ENCODE data around the gene UHRF1. TPM values are rescaled to one million over a fixed set of nuclear protein-coding genes. Genes with fewer than 3 reads are reported as not detected.

Gene UHRF1
- total RNA-seq, 1 donor from 2014 or later: 0.90 TPM

DNA sequence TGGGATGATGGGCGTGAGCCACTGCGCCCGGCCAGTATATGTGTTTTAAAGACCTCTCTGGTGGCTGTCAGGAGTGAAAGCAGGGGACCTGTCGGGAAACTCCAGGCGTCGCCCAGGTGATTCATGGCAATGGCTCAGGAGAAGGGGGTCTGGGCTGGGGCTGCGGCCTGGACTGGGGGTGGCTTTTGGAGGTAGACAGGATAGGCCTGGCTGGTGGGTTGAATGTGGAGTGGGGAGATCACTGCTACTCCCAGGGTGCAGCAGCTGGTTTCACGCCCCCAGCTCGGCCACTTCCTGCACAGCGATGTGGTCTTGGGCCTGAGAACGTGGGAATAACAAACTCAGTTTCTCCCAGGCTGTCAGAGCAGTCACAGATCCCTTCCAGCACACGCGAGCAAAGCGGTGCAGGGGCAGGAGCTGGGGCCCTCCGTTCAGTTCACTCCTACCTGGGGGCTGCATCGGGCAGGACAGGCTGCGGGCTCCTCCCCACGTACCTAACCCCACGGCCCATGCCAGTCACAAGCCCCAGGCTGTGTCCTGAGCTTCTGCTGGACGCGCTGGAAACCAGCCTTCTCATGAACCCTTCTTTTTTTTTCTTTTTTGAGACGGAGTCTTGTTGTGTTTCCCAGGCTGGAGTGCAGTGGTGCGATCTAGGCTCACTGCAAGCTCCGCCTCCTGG, 78.5 kb downstream of the UHRF1 start:
- TF ChIP-seq, protein P1, sequence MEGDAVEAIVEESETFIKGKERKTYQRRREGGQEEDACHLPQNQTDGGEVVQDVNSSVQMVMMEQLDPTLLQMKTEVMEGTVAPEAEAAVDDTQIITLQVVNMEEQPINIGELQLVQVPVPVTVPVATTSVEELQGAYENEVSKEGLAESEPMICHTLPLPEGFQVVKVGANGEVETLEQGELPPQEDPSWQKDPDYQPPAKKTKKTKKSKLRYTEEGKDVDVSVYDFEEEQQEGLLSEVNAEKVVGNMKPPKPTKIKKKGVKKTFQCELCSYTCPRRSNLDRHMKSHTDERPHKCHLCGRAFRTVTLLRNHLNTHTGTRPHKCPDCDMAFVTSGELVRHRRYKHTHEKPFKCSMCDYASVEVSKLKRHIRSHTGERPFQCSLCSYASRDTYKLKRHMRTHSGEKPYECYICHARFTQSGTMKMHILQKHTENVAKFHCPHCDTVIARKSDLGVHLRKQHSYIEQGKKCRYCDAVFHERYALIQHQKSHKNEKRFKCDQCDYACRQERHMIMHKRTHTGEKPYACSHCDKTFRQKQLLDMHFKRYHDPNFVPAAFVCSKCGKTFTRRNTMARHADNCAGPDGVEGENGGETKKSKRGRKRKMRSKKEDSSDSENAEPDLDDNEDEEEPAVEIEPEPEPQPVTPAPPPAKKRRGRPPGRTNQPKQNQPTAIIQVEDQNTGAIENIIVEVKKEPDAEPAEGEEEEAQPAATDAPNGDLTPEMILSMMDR (IDR thresholded peaks at IDR 0.05): no peak
- no peaks in the 10 kb centered on the region for H3K9me3 ChIP-seq
- ATAC-seq (no peak), DNase-seq (no peak)
- intact Hi-C loops (cut with DNase I): no loop called here
- no peak overlapping the region for H3K4me3 ChIP-seq
- no peaks in the 10 kb centered on the region for H3K36me3 ChIP-seq
- no peak overlapping the region for H3K27ac ChIP-seq
- no peaks in the 10 kb centered on the region for H3K27me3 ChIP-seq
- H3K4me1 ChIP-seq: peaks cover 18% of the 10 kb centered on the region

DNA sequence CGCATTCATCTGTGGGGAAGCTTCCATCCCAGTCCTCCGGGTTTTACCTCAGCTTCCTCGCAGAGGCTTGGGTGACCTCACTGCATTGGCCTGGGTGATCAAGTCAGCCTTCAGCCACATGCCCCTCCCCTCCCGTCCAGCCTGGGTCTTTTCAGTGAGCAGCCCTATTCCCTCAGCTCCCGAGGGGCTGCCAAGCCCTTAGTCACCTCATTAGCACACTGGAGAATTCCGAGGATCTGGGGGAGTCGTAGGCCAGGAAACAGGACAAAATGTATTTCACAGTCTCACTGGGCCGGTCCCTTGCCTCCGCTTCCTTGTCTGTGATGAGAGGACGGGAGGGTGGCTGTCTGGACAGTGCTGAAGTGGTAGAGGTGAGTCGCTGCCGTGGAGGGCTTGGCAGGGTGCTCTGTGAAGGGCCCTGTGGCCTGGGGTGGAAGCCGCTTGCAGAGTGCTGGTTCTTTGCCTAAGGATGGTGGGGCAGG, 79.5 kb downstream of the UHRF1 start:
- DNase-seq (no peak), ATAC-seq (peak; percentile 64)
- no peak overlapping the region for H3K27ac ChIP-seq
- H3K27me3 ChIP-seq: no peaks in the 10 kb centered on the region
- no peaks in the 10 kb centered on the region for H3K9me3 ChIP-seq
- no peaks in the 10 kb centered on the region for H3K36me3 ChIP-seq
- TF ChIP-seq, protein P1 (IDR thresholded peaks at IDR 0.05): no peak
- H3K4me1 ChIP-seq: peaks cover 18% of the 10 kb centered on the region
- intact Hi-C loops (cut with DNase I): no loop called here
- H3K4me3 ChIP-seq: no peak overlapping the region

DNA sequence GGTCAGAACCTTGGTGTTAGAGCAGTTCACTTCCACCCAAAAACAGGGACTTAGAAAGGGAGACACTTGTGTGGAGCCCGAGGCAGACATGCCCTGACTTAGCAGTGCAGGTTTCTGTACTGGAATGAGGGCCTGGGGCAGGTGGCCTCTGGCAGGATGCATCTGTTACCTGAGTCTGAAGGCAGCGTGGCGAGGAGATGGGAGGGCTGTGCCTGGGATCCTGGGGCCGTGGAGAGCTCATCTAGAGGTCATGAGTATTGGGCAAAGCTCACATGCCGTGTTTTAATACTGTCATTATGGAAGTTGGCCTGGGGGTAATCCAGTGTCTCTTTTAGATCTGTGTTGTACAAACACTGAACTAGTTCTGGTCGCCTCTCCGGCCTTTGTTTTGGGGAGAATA, 81.0 kb downstream of the UHRF1 start:
- TF ChIP-seq, protein P1 (IDR thresholded peaks at IDR 0.05): no peak
- Histone ChIP-seq H3K9me3 (no peaks in the 10 kb centered on the region), H3K27ac (no peak overlapping the region), H3K27me3 (no peaks in the 10 kb centered on the region), H3K4me3 (no peak overlapping the region), H3K36me3 (no peaks in the 10 kb centered on the region), H3K4me1 (peaks cover 18% of the 10 kb centered on the region)
- intact Hi-C loops (cut with DNase I): no loop called here
- no peak for DNase-seq
- ATAC-seq: no peak

DNA sequence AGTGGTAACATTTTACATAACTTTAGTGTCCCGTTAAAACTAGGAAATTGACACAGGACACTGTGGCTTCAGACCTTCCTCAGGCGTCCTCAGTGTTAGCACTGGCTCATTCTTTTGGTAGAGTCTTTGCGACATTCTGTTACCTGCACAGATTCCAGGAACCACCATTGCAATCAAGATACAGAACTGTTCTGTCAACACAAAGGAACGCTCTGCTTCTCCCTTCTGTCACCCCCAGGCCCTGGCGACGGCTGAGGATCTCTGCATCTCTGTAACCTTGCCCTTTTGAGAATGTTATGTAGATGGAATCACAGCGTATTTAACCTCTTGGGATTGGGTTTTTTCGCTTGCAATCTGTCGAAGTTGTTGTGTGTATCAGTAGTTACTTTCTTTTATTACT, 82.2 kb downstream of the UHRF1 start:
- H3K27me3 ChIP-seq: no peaks in the 10 kb centered on the region
- H3K9me3 ChIP-seq: no peaks in the 10 kb centered on the region
- no peak overlapping the region for H3K4me3 ChIP-seq
- H3K36me3 ChIP-seq: peaks cover 9% of the 10 kb centered on the region
- no peak for DNase-seq
- H3K4me1 ChIP-seq: peaks cover 18% of the 10 kb centered on the region
- H3K27ac ChIP-seq: no peak overlapping the region
- no peak for ATAC-seq
- intact Hi-C loops (cut with DNase I): no loop called here
- TF ChIP-seq, protein P1 (IDR thresholded peaks at IDR 0.05): no peak

DNA sequence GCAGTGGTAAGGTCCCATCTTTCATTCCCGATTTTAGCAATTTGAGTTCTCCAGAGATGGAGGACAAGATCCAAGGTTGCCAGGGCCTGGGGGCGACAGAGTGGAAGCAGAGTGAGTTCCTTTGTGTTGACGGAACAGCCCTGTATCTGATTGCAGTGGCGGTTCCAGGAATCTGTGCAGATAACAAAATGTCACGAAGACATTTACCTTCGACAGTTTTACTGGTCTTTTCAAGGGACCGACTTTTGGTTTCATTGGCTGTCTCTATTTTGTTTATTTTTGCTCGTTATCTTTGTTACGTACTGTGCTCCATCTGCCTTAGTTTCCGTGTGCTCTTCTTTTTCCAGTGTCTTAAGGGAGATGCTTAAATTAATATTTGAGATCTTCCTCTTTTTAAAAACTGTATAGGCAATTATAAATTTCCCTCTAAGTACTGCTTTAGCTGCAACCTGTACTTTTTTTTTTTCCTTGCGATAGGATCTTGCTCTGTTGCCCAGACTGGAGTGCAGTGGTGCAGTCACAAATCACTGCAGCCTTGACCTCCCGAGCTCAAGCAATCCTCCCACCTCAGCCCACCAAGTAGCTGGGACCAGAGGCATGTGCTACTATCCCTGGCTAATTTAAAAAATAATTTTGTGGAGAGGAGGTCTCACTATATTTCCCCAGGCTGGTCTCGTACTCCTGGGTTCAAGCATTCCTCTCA, 82.8 kb downstream of the UHRF1 start:
- intact Hi-C loops (cut with DNase I): no loop called here
- Histone ChIP-seq H3K27ac (no peak overlapping the region), H3K9me3 (no peaks in the 10 kb centered on the region), H3K36me3 (peaks cover 14% of the 10 kb centered on the region), H3K4me1 (peaks cover 18% of the 10 kb centered on the region), H3K4me3 (no peak overlapping the region), H3K27me3 (no peaks in the 10 kb centered on the region)
- ATAC-seq: no peak
- DNase-seq: no peak
- TF ChIP-seq, protein P1 (IDR thresholded peaks at IDR 0.05): no peak

Measured in upper lobe of right lung (tissue), 1 donor.